Measurements from ENCODE around the gene TRPM2. TPM values are rescaled to one million over a fixed set of nuclear protein-coding genes. Genes with fewer than 3 reads are reported as not detected.

Gene TRPM2
- total and polyA plus RNA-seq, 8 donors: 0.46 to 8.7 (median 2.6) TPM

- Histone ChIP-seq H3K9me3 (peaks cover 0 to 4% (median 0%) of the 10 kb centered on the region in 4 donors), H3K4me3 (no peak overlapping the region), H3K27me3 (no peaks in the 10 kb centered on the region), H3K27ac (no peak overlapping the region), H3K36me3 (no peaks in the 10 kb centered on the region), H3K4me1 (no peaks in the 10 kb centered on the region)
- intact Hi-C loops (cut with DNase I): no loop called here
- peak in 3 of 6 donors; percentile 12 to 53 (median 12) for DNase-seq
- TF ChIP-seq, protein P1, sequence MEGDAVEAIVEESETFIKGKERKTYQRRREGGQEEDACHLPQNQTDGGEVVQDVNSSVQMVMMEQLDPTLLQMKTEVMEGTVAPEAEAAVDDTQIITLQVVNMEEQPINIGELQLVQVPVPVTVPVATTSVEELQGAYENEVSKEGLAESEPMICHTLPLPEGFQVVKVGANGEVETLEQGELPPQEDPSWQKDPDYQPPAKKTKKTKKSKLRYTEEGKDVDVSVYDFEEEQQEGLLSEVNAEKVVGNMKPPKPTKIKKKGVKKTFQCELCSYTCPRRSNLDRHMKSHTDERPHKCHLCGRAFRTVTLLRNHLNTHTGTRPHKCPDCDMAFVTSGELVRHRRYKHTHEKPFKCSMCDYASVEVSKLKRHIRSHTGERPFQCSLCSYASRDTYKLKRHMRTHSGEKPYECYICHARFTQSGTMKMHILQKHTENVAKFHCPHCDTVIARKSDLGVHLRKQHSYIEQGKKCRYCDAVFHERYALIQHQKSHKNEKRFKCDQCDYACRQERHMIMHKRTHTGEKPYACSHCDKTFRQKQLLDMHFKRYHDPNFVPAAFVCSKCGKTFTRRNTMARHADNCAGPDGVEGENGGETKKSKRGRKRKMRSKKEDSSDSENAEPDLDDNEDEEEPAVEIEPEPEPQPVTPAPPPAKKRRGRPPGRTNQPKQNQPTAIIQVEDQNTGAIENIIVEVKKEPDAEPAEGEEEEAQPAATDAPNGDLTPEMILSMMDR (IDR thresholded peaks at IDR 0.05): no peak
- no peak for FAIRE-seq
- ATAC-seq: peak in 3 of 4 donors; percentile 33 to 41 (median 36)
- WGBS, 2 donors: 69 to 79% methylated on average over 27 to 28 of the region's 28 CpGs
These were observed 74.1 kb downstream of the TRPM2 start for GRCh38 chr21:44427241-44428120.

- Histone ChIP-seq H3K4me1 (no peaks in the 10 kb centered on the region), H3K4me3 (no peak overlapping the region), H3K27me3 (no peaks in the 10 kb centered on the region), H3K9me3 (peaks cover 0 to 4% (median 0%) of the 10 kb centered on the region in 4 donors), H3K27ac (no peak overlapping the region), H3K36me3 (no peaks in the 10 kb centered on the region)
- TF ChIP-seq, protein P1 (IDR thresholded peaks at IDR 0.05): no peak
- no peak for FAIRE-seq
- intact Hi-C loops (cut with DNase I): no loop called here
- ATAC-seq: peak in 2 of 4 donors; percentile 62 to 70
- WGBS, 2 donors: 36 to 51% methylated on average over 3 of the region's 3 CpGs
- peak in 4 of 6 donors; percentile 25 to 64 (median 44) for DNase-seq
These were observed 75.0 kb downstream of the TRPM2 start for GRCh38 chr21:44428281-44428960.

- intact Hi-C loops (cut with DNase I): no loop called here
- Histone ChIP-seq H3K4me1 (no peaks in the 10 kb centered on the region), H3K27me3 (no peaks in the 10 kb centered on the region), H3K27ac (no peak overlapping the region), H3K9me3 (peaks cover 0 to 4% (median 0%) of the 10 kb centered on the region in 4 donors), H3K36me3 (no peaks in the 10 kb centered on the region), H3K4me3 (no peak overlapping the region)
- WGBS, 2 donors: 47 to 83% methylated on average over 1 of the region's 1 CpG
- TF ChIP-seq, protein P1 (IDR thresholded peaks at IDR 0.05): no peak
- DNase-seq (no peak), ATAC-seq (no peak), FAIRE-seq (no peak)
These were observed 76.5 kb downstream of the TRPM2 start for GRCh38 chr21:44429894-44430293.

GRCh38 chr21:44431300-44431699 is 77.9 kb downstream of the TRPM2 start:
- TF ChIP-seq, protein P1 (IDR thresholded peaks at IDR 0.05): no peak
- Histone ChIP-seq H3K36me3 (no peaks in the 10 kb centered on the region), H3K4me1 (no peaks in the 10 kb centered on the region), H3K4me3 (no peak overlapping the region), H3K27me3 (no peaks in the 10 kb centered on the region), H3K27ac (no peak overlapping the region), H3K9me3 (peaks cover 0 to 4% (median 0%) of the 10 kb centered on the region in 4 donors)
- intact Hi-C loops (cut with DNase I): no loop called here
- FAIRE-seq (no peak), ATAC-seq (no peak), DNase-seq (peak in 1 of 6 donors; percentile 0)
- WGBS, 2 donors: 74 to 85% methylated on average over 4 of the region's 4 CpGs

All from pancreas (tissue), 10 donors.